ENCODE data around the gene TTLL11. TPM values are rescaled to one million over a fixed set of nuclear protein-coding genes. Genes with fewer than 3 reads are reported as not detected.

The TTLL11 gene
- total RNA-seq, 4 donors from 2014 or later = 7.2 to 12.1 (median 9.9) TPM

- no peak overlapping the region for H3K27ac ChIP-seq
- 81% methylated on average over 4 of the region's 4 CpGs for WGBS
- TF ChIP-seq POLR2AphosphoS5 (IDR thresholded peaks at IDR 0.05) (no peak), POLR2A (IDR thresholded peaks at IDR 0.05) (no peak), EP300 (IDR thresholded peaks at IDR 0.05) (no peak)
- TF ChIP-seq, protein P1, sequence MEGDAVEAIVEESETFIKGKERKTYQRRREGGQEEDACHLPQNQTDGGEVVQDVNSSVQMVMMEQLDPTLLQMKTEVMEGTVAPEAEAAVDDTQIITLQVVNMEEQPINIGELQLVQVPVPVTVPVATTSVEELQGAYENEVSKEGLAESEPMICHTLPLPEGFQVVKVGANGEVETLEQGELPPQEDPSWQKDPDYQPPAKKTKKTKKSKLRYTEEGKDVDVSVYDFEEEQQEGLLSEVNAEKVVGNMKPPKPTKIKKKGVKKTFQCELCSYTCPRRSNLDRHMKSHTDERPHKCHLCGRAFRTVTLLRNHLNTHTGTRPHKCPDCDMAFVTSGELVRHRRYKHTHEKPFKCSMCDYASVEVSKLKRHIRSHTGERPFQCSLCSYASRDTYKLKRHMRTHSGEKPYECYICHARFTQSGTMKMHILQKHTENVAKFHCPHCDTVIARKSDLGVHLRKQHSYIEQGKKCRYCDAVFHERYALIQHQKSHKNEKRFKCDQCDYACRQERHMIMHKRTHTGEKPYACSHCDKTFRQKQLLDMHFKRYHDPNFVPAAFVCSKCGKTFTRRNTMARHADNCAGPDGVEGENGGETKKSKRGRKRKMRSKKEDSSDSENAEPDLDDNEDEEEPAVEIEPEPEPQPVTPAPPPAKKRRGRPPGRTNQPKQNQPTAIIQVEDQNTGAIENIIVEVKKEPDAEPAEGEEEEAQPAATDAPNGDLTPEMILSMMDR (IDR thresholded peaks at IDR 0.05) = no peak
Observed at GRCh38 chr9:122036408-122036807, 56.7 kb downstream of the TTLL11 start.

GRCh38 chr9:122033775-122034373 is 59.2 kb downstream of the TTLL11 start:
- DNase-seq (ENCODE audit: low spot score in 2 of 2) = no peak
- no peak for TF ChIP-seq POLR2AphosphoS5 (IDR thresholded peaks at IDR 0.05)
- no peak for TF ChIP-seq EP300 (IDR thresholded peaks at IDR 0.05)
- Histone ChIP-seq H3K27me3 (no peaks in the 10 kb centered on the region), H3K4me3 (no peak overlapping the region), H3K9me3 (no peaks in the 10 kb centered on the region), H3K4me1 (no peaks in the 10 kb centered on the region), H3K36me3 (peaks cover 13% of the 10 kb centered on the region), H3K27ac (no peak overlapping the region)
- WGBS = 82% methylated on average over 8 of the region's 8 CpGs

More at GRCh38 chr9:122036408-122036807, 56.7 kb downstream of the TTLL11 start:
- Histone ChIP-seq H3K4me3 (no peak overlapping the region), H3K27me3 (no peaks in the 10 kb centered on the region), H3K9me3 (no peaks in the 10 kb centered on the region), H3K4me1 (no peaks in the 10 kb centered on the region), H3K36me3 (peaks cover 13% of the 10 kb centered on the region)
- DNase-seq (ENCODE audit: low spot score in 2 of 2) = no peak

GRCh38 chr9:122032346-122032745 is 60.8 kb downstream of the TTLL11 start:
- Histone ChIP-seq H3K4me1 (no peaks in the 10 kb centered on the region), H3K4me3 (no peak overlapping the region), H3K9me3 (no peaks in the 10 kb centered on the region), H3K36me3 (peaks cover 4% of the 10 kb centered on the region), H3K27ac (no peak overlapping the region), H3K27me3 (no peaks in the 10 kb centered on the region)
- 72% methylated on average over 3 of the region's 3 CpGs for WGBS
- no peak for DNase-seq (ENCODE audit: low spot score in 2 of 2)
- TF ChIP-seq POLR2AphosphoS5 (IDR thresholded peaks at IDR 0.05) (no peak), EP300 (IDR thresholded peaks at IDR 0.05) (no peak)

- 83% methylated on average over 7 of the region's 7 CpGs for WGBS
- TF ChIP-seq, protein P1 (IDR thresholded peaks at IDR 0.05) = no peak
- no peak for TF ChIP-seq POLR2AphosphoS5 (IDR thresholded peaks at IDR 0.05)
- TF ChIP-seq EP300 (IDR thresholded peaks at IDR 0.05) = no peak
Observed at GRCh38 chr9:122031776-122032175, 61.3 kb downstream of the TTLL11 start.

GRCh38 chr9:122031157-122031556 is 62.0 kb downstream of the TTLL11 start:
- Histone ChIP-seq H3K27ac (no peak overlapping the region), H3K4me3 (no peak overlapping the region), H3K4me1 (no peaks in the 10 kb centered on the region), H3K9me3 (no peaks in the 10 kb centered on the region), H3K27me3 (no peaks in the 10 kb centered on the region), H3K36me3 (peaks cover 4% of the 10 kb centered on the region)
- TF ChIP-seq EP300 (IDR thresholded peaks at IDR 0.05) = no peak
- no peak for TF ChIP-seq POLR2AphosphoS5 (IDR thresholded peaks at IDR 0.05)
- TF ChIP-seq, protein P1 (IDR thresholded peaks at IDR 0.05) = no peak
- TF ChIP-seq POLR2A (IDR thresholded peaks at IDR 0.05) = no peak
- DNase-seq (ENCODE audit: low spot score in 2 of 2) = no peak
- 83% methylated on average over 10 of the region's 10 CpGs for WGBS

More at GRCh38 chr9:122031776-122032175, 61.3 kb downstream of the TTLL11 start:
- H3K4me3 ChIP-seq = no peak overlapping the region
- no peaks in the 10 kb centered on the region for H3K9me3 ChIP-seq
- H3K27me3 ChIP-seq = no peaks in the 10 kb centered on the region
- no peaks in the 10 kb centered on the region for H3K4me1 ChIP-seq
- peaks cover 4% of the 10 kb centered on the region for H3K36me3 ChIP-seq
- H3K27ac ChIP-seq = no peak overlapping the region
- DNase-seq (ENCODE audit: low spot score in 2 of 2) = no peak

DNA sequence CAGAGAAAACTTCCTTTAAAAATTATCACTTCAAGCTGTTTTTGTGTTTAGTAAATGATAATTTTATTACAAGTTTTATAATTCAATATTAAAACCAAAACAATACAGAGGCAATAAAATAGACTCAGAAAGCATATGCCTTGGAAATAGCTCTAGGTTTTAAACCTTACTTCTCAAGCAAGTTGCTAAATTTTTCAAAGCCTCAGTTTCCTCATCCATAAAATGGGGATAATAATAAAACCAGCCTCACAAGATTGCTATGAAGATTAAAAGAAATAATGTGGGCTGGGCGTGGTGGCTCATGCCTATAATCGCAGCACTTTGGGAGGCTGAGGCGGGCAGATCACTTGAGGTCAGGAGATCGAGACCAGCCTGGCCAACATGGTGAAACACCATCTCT is 62.8 kb downstream of the TTLL11 start:
- Histone ChIP-seq H3K9me3 (no peaks in the 10 kb centered on the region), H3K36me3 (peaks cover 5% of the 10 kb centered on the region), H3K27me3 (no peaks in the 10 kb centered on the region), H3K4me1 (no peaks in the 10 kb centered on the region), H3K27ac (no peak overlapping the region), H3K4me3 (no peak overlapping the region)
- 97% methylated on average over 4 of the region's 4 CpGs for WGBS
- no peak for DNase-seq (ENCODE audit: low spot score in 2 of 2)
- TF ChIP-seq, protein P1 (IDR thresholded peaks at IDR 0.05) = no peak
- TF ChIP-seq POLR2A (IDR thresholded peaks at IDR 0.05) = no peak
- no peak for TF ChIP-seq EP300 (IDR thresholded peaks at IDR 0.05)
- no peak for TF ChIP-seq POLR2AphosphoS5 (IDR thresholded peaks at IDR 0.05)

Data from suprapubic skin (tissue), 4 donors.